ENCODE data around the gene CRYBA4. TPM values are rescaled to one million over a fixed set of nuclear protein-coding genes. Genes with fewer than 3 reads are reported as not detected.

Gene CRYBA4
- total RNA-seq, 1 donor from 2014 or later, result 1.0 TPM

GRCh38 chr22:26642465-26643417 is 21.0 kb downstream of the CRYBA4 start:
- peaks cover 26% of the 10 kb centered on the region for H3K4me1 Mint-ChIP-seq (ENCODE audit: unreplicated experiment)
- DNase-seq (ENCODE audit: extremely low spot score, unreplicated experiment), result no peak
- H3K4me3 Mint-ChIP-seq, result no peak overlapping the region
- H3K27ac Mint-ChIP-seq, result no peak overlapping the region
- H3K36me3 Mint-ChIP-seq, result no peaks in the 10 kb centered on the region
- no peaks in the 10 kb centered on the region for H3K9me3 Mint-ChIP-seq
- TF ChIP-seq CTCF (conservative IDR thresholded peaks at IDR 0.05), result peak; percentile 39
- H3K27me3 Mint-ChIP-seq, result peaks cover 48% of the 10 kb centered on the region

GRCh38 chr22:26643418-26644100 is 21.8 kb downstream of the CRYBA4 start:
- Mint-ChIP-seq H3K4me3 (no peak overlapping the region), H3K27me3 (peaks cover 56% of the 10 kb centered on the region), H3K27ac (no peak overlapping the region), H3K36me3 (no peaks in the 10 kb centered on the region), H3K4me1 (ENCODE audit: unreplicated experiment) (peaks cover 28% of the 10 kb centered on the region), H3K9me3 (no peaks in the 10 kb centered on the region)
- no peak for TF ChIP-seq CTCF (conservative IDR thresholded peaks at IDR 0.05)
- DNase-seq (ENCODE audit: extremely low spot score, unreplicated experiment), result no peak

GRCh38 chr22:26646158-26646557 is 24.4 kb downstream of the CRYBA4 start:
- H3K9me3 Mint-ChIP-seq, result no peaks in the 10 kb centered on the region
- TF ChIP-seq CTCF (conservative IDR thresholded peaks at IDR 0.05), result no peak
- H3K27me3 Mint-ChIP-seq, result peaks cover 67% of the 10 kb centered on the region
- no peaks in the 10 kb centered on the region for H3K36me3 Mint-ChIP-seq
- H3K4me3 Mint-ChIP-seq, result no peak overlapping the region
- peak overlapping the region; percentile 55 for H3K27ac Mint-ChIP-seq
- H3K4me1 Mint-ChIP-seq (ENCODE audit: unreplicated experiment), result peaks cover 34% of the 10 kb centered on the region
- no peak for DNase-seq (ENCODE audit: extremely low spot score, unreplicated experiment)

DNA sequence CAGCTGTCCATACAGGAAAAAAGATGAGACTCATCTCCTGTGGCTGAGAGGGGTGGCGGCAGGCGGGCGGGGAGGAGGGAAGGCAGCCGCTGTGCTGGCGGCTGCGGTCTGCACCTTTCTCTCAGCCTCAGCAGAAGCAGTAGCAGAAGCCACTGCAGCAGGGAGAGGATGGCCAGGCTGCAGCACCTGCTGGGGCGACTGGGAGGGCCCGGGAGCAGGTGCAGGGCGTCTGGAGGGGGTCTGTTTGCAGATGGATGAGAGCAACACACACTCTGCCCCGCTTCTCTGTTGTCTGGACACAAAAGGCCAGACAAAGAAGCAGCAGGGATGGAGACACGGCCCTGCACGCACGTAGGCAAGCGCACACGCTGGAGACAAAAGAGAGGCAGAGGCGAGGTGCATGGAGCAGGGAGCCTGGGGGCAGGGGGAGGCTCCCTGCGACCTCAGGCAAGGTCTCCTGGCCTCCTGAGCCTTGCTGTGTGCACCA is 26.3 kb downstream of the CRYBA4 start:
- Mint-ChIP-seq H3K27ac (no peak overlapping the region), H3K4me3 (no peak overlapping the region), H3K4me1 (ENCODE audit: unreplicated experiment) (peaks cover 29% of the 10 kb centered on the region), H3K36me3 (no peaks in the 10 kb centered on the region), H3K9me3 (no peaks in the 10 kb centered on the region), H3K27me3 (peaks cover 80% of the 10 kb centered on the region)
- DNase-seq (ENCODE audit: extremely low spot score, unreplicated experiment), result no peak
- no peak for TF ChIP-seq CTCF (conservative IDR thresholded peaks at IDR 0.05)

DNA sequence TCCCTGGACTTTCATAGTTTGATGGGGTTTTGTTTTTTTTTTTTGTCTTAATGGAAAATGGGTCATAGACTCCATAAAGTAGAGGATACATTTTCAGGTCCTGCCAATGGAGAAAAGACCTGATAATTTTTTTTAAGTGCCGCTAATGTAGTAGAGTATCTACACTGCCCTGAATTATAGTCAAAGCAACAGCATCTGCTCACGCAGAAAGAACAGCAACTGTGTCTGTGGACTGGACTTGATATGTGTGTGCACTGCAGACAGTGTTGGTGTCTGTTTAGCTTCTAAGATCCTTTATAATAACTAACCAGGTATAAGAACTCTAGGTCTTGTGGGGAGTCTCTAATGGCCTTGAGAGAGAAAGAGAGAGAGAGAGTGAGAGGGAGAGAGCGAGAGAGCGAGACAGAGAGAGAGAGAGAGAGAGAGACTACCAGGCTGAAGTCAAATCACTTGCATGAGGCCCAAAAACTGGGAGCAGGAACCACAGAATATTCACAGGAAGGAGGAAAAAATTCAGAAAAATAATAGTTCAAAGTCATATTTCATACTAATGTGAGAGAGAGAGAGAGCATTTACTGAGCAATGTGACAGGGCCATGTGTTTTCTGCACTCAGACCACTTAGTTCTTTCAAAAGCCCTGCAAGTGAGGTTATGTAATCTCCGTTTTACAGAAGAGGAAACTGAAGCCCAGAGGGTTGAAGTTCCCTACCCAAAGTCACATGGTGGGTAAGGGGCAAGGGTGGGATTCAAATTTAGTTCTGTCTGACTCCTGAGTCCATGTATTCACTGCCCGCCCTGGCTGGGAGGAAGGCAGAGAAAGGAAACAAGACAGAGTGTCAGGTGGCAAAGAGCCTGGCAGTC is 27.0 kb downstream of the CRYBA4 start:
- peaks cover 29% of the 10 kb centered on the region for H3K4me1 Mint-ChIP-seq (ENCODE audit: unreplicated experiment)
- TF ChIP-seq CTCF (conservative IDR thresholded peaks at IDR 0.05), result no peak
- no peak overlapping the region for H3K4me3 Mint-ChIP-seq
- peaks cover 85% of the 10 kb centered on the region for H3K27me3 Mint-ChIP-seq
- no peaks in the 10 kb centered on the region for H3K9me3 Mint-ChIP-seq
- no peaks in the 10 kb centered on the region for H3K36me3 Mint-ChIP-seq
- no peak overlapping the region for H3K27ac Mint-ChIP-seq
- DNase-seq (ENCODE audit: extremely low spot score, unreplicated experiment), result no peak

All from type B pancreatic cell (in vitro differentiated cells).